ENCODE data around the gene TTLL11. TPM values are rescaled to one million over a fixed set of nuclear protein-coding genes. Genes with fewer than 3 reads are reported as not detected.

The TTLL11 gene
- total RNA-seq, 4 donors from 2014 or later: 20.5 to 41.3 (median 27.6) TPM

DNA sequence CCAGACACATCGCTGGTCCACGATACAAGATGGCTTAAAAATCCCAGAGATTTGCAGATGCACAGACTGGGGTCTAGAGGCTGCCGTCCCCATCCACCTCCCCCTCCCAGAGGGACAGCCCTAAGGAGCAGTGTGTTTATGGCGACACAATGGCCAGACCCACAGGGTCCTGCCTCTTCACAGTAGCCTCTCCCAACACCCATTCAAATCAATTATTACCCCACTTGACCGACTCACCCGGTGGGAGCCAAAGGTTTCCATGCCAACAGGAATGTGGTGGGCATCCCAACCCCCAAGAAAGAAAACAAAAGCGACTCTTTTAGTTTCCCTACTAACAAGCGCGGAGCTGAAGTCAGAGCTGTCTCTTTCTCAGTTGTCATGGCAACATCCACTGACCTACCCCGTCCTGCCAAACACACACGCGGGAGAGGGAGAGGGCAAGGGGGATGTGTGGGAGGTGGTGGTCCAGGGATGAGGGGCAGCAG lies 209.0 kb downstream of the TTLL11 start:
- Histone ChIP-seq H3K9me3 (no peaks in the 10 kb centered on the region), H3K27me3 (no peaks in the 10 kb centered on the region), H3K36me3 (no peaks in the 10 kb centered on the region), H3K4me1 (peaks cover 0 to 5% (median 2%) of the 10 kb centered on the region in 4 donors), H3K4me3 (no peak overlapping the region), H3K27ac (replicated peaks in 1 of 4) (no peak overlapping the region)
- WGBS: 79% methylated on average over 12 of the region's 12 CpGs
- TF ChIP-seq EP300 (IDR thresholded peaks at IDR 0.05): no peak
- TF ChIP-seq POLR2A (IDR thresholded peaks at IDR 0.05; ENCODE audit: low read depth): no peak
- no peak for TF ChIP-seq POLR2AphosphoS5 (IDR thresholded peaks at IDR 0.05)
- TF ChIP-seq, protein P1, sequence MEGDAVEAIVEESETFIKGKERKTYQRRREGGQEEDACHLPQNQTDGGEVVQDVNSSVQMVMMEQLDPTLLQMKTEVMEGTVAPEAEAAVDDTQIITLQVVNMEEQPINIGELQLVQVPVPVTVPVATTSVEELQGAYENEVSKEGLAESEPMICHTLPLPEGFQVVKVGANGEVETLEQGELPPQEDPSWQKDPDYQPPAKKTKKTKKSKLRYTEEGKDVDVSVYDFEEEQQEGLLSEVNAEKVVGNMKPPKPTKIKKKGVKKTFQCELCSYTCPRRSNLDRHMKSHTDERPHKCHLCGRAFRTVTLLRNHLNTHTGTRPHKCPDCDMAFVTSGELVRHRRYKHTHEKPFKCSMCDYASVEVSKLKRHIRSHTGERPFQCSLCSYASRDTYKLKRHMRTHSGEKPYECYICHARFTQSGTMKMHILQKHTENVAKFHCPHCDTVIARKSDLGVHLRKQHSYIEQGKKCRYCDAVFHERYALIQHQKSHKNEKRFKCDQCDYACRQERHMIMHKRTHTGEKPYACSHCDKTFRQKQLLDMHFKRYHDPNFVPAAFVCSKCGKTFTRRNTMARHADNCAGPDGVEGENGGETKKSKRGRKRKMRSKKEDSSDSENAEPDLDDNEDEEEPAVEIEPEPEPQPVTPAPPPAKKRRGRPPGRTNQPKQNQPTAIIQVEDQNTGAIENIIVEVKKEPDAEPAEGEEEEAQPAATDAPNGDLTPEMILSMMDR (IDR thresholded peaks at IDR 0.05): no peak
- DNase-seq (ENCODE audit: extremely low spot score): no peak
- intact Hi-C loops (cut with DNase I): loop anchor here (10.0 kb wide), 1 partner anchor 129 kb away; no protein-coding TSS in a partner anchor

DNA sequence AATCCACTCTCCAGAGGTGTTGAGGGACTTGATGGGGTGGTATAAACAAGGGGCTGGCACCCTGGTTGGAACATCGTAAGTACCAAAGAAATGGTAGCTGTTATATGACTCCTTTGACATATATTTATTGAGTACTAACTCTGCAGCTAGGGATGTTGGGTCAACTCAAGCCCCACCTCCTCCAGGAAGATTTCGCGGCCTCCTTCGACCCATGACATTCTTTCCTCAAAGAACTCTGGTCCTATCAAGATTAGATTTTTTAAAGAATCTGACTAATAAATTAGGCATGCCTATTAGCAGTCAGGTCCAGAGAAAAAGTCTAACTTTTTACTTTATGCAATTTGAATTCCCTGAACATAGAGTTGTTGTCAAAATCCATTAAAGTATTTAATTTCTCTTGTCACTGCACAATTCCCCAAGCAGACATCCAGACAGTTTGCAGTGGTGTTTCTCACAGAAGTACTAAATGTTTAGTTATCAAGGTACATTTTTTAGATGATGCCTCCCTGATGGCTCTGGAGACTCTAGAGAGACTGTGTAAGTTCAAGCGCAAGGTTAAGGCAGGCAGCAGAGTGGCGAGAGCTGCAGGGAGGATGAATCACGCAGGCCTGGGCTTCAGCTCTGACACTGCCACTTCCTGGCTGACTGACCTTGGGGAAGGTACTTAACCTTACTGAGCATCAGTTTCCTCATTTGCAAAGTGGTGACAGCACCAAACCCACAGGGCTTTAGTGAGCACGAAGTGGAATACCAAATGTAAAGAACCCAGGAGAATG lies 209.6 kb downstream of the TTLL11 start:
- H3K9me3 ChIP-seq: no peaks in the 10 kb centered on the region
- no peak overlapping the region for H3K4me3 ChIP-seq
- H3K36me3 ChIP-seq: no peaks in the 10 kb centered on the region
- TF ChIP-seq POLR2AphosphoS5 (IDR thresholded peaks at IDR 0.05) (no peak), EP300 (IDR thresholded peaks at IDR 0.05) (no peak), POLR2A (IDR thresholded peaks at IDR 0.05; ENCODE audit: low read depth) (no peak)
- TF ChIP-seq, protein P1 (IDR thresholded peaks at IDR 0.05): no peak
- H3K4me1 ChIP-seq: peaks cover 0 to 5% (median under 1%) of the 10 kb centered on the region in 4 donors
- WGBS: 82% methylated on average over 8 of the region's 8 CpGs
- no peaks in the 10 kb centered on the region for H3K27me3 ChIP-seq
- intact Hi-C loops (cut with DNase I): loop anchor here (10.0 kb wide), 1 partner anchor 129 kb away; no protein-coding TSS in a partner anchor
- no peak overlapping the region for H3K27ac ChIP-seq (replicated peaks in 1 of 4)
- no peak for DNase-seq (ENCODE audit: extremely low spot score)

DNA sequence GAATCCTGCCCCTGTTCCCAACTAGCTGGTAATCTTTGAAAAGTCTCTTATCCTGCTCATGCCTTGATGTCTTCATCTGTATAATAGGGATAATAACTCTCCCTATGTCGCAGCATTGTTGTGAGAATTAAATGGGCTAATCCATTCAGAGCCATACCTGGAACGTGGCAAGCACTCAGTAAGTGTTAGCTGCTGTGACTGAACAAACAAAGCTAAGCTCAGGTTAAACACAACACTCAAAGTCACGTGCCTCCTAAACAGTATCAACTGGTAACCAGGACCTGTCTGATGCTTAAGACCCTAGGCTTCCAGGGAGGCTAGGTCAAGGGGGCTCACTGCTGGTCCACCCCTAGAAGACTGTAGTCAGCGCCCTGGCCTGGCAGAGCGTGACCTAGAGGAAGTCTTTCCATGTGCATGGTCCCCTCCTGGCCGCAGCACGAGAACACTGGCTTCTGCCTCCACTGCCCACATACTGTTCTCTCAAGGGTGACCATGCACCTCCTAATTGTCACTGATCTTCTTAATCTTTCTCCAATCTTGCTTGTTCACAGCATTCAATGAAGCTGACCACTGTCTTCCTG lies 211.1 kb downstream of the TTLL11 start:
- no peak for DNase-seq (ENCODE audit: extremely low spot score)
- Histone ChIP-seq H3K27ac (replicated peaks in 1 of 4) (no peak overlapping the region), H3K4me1 (no peaks in the 10 kb centered on the region), H3K9me3 (no peaks in the 10 kb centered on the region), H3K4me3 (no peak overlapping the region), H3K36me3 (no peaks in the 10 kb centered on the region), H3K27me3 (no peaks in the 10 kb centered on the region)
- TF ChIP-seq POLR2AphosphoS5 (IDR thresholded peaks at IDR 0.05) (no peak), EP300 (IDR thresholded peaks at IDR 0.05) (no peak), POLR2A (IDR thresholded peaks at IDR 0.05; ENCODE audit: low read depth) (no peak)
- TF ChIP-seq, protein P1 (IDR thresholded peaks at IDR 0.05): no peak
- WGBS: 78% methylated on average over 7 of the region's 7 CpGs
- intact Hi-C loops (cut with DNase I): loop anchor here (10.0 kb wide), 1 partner anchor 127 kb away; no protein-coding TSS in a partner anchor

DNA sequence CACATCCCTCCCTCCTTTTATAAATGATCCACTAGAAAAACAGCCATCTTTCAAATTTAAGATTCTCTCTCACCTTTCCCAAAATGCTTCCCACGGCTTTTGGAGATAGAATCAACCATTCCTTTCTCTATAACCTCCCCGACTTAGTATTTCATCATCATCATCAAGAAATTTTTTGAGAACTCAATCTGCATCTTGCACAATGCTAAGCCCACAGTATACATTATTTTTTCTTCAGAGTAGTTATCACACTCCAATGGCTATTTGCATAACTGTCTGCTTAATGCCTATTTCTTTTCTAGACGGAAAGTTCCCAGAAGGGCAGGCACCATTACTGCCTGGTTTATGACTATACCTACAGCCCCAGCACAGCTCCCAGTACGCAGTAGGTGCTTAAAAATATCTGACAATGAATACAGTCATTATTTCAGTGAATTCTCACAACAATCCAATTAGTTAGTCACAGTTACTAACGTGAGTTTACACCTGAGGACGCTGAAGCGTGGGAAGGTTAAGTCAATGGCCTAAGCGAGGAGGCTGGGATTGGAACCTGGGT lies 212.7 kb downstream of the TTLL11 start:
- intact Hi-C loops (cut with DNase I): loop anchor here (10.0 kb wide), 1 partner anchor 126 kb away; no protein-coding TSS in a partner anchor
- H3K4me1 ChIP-seq: no peaks in the 10 kb centered on the region
- no peaks in the 10 kb centered on the region for H3K9me3 ChIP-seq
- no peaks in the 10 kb centered on the region for H3K36me3 ChIP-seq
- TF ChIP-seq, protein P1 (IDR thresholded peaks at IDR 0.05): no peak
- TF ChIP-seq POLR2A (IDR thresholded peaks at IDR 0.05; ENCODE audit: low read depth) (no peak), POLR2AphosphoS5 (IDR thresholded peaks at IDR 0.05) (no peak), EP300 (IDR thresholded peaks at IDR 0.05) (no peak)
- no peak overlapping the region for H3K4me3 ChIP-seq
- DNase-seq (ENCODE audit: extremely low spot score): no peak
- H3K27ac ChIP-seq (replicated peaks in 1 of 4): no peak overlapping the region
- no peaks in the 10 kb centered on the region for H3K27me3 ChIP-seq
- 83% methylated on average over 8 of the region's 8 CpGs for WGBS

All from esophagus muscularis mucosa (tissue), 4 donors.